HUES48 (cell line): ENCODE results near the gene KCND2.

Source experiments
- H3K27ac ChIP-seq: one replicate; pipeline ENCODE4 v1.7.0; 2013; ENCODE audit warnings: low read depth, low read length, inconsistent platforms
- H3K27me3 ChIP-seq: 2 replicates; pipeline ENCODE4 v1.6.1; 2013; ENCODE audit warnings: mild to moderate bottlenecking, low read length; ENCODE audit not compliant: control insufficient read depth, insufficient read depth
- H3K36me3 ChIP-seq: 2 replicates; pipeline ENCODE4 v1.6.1; 2013; ENCODE audit warnings: low read length; ENCODE audit not compliant: control insufficient read depth, insufficient read depth
- H3K4me1 ChIP-seq: 2 replicates; pipeline ENCODE4 v1.6.1; 2013; ENCODE audit warnings: mild to moderate bottlenecking, low read length; ENCODE audit not compliant: control insufficient read depth, insufficient read depth
- H3K4me3 ChIP-seq: 2 replicates; pipeline ENCODE4 v1.5.1; 2013; ENCODE audit warnings: mild to moderate bottlenecking, low read depth, low read length
- H3K9ac ChIP-seq: 2 replicates; pipeline ENCODE4 v1.6.1; 2013; ENCODE audit warnings: mild to moderate bottlenecking, low read depth, low read length, moderate library complexity
- H3K9me3 ChIP-seq: 2 replicates; pipeline ENCODE4 v1.6.1; 2013; ENCODE audit warnings: low read length; ENCODE audit not compliant: control insufficient read depth, insufficient read depth

Gene KCND2

DNA sequence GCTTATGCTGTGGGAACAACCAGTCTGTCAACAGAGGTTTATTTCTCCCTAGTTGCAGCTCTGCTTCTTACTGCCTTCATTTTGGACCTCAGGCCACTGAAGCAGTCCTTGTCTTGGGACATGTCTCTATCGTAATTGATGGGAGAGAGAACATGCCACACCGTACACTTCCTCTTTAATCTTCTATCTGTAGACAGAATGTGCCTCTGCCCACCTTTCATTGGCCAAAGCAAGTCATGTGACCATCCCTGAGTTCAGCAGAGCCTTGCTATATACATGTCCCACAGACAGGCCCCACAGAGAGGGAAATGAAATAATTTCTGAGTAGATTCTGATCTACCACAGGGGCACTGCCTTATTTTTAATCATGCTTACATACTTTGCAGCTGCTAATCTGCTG, 98.0 kb downstream of the KCND2 start:
- no peaks in the 10 kb centered on the region for H3K36me3 ChIP-seq
- no peak overlapping the region for H3K4me3 ChIP-seq
- H3K4me1 ChIP-seq, result 0 out of 2 replicates have a peak, but pooled peaks cover 2% of the 10 kb centered on the region
- no peak overlapping the region for H3K27ac ChIP-seq
- no peak overlapping the region for H3K9ac ChIP-seq
- no peaks in the 10 kb centered on the region for H3K9me3 ChIP-seq
- no peaks in the 10 kb centered on the region for H3K27me3 ChIP-seq

DNA sequence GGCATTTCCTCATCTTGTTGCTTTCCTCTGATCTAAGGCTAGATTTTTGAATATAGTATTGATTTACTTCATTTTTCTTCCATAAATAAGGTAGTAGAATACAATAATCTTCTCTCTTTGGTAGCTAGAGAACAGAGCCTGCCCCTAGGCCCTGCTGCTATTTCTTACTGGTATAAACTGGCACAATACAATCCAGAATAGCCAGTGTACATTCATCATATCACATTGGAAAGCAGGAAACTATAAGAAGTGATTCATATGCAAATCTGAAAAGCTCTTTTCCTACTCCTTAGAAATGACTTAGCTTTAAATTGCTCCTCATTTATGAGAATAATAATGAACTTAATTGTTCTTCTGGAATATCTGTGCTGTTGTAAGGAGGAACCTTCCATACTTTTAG, 100.2 kb downstream of the KCND2 start:
- H3K27me3 ChIP-seq, result no peaks in the 10 kb centered on the region
- 0 out of 2 replicates have a peak, but pooled peaks cover 2% of the 10 kb centered on the region for H3K4me1 ChIP-seq
- no peak overlapping the region for H3K9ac ChIP-seq
- H3K36me3 ChIP-seq, result no peaks in the 10 kb centered on the region
- no peak overlapping the region for H3K27ac ChIP-seq
- H3K4me3 ChIP-seq, result no peak overlapping the region
- no peaks in the 10 kb centered on the region for H3K9me3 ChIP-seq

DNA sequence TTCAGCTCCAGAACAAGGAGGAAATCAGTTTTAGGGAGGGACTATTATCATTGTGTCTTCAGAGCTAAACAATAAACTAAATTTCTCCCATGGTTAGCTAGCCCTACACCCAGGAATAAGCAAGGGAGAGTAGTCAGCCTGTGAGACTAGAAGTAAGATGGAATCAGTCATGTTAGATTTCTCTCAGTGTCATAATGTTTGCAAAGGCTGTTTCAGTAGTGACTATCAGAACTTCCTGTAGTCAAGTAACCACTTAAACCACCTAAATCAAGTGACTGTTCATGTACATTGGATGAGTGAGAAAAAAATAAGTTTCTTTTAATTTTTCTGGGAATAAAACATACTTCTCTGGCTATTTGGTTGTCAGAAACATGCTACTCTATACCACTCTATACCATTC, 121.6 kb downstream of the KCND2 start:
- Histone ChIP-seq H3K4me1 (no peaks in the 10 kb centered on the region), H3K9me3 (no peaks in the 10 kb centered on the region), H3K27ac (no peak overlapping the region), H3K4me3 (no peak overlapping the region), H3K9ac (no peak overlapping the region), H3K36me3 (no peaks in the 10 kb centered on the region), H3K27me3 (no peaks in the 10 kb centered on the region)

DNA sequence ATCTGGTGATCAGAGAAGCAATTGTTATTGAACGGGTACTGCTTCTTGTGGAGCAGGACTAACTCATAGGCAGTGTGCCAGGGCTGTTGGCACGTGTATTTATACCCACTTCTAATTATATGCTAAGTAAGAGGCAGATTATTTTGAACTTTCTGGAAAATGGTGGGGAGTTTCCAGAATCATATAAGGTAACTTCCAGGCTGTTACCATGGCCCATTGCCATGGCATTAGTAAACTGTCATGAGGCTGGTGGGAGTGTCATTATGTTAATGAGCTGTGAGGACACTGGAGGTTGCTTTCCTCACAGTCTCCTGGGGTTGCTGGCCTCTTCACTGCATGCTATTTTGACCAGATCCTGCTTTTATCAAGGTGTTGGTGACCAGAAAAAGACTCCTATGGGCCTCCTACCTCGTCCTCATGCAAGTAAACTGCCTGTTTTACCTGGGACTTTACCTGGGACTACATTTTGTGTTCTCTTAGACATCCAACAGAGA, 122.6 kb downstream of the KCND2 start:
- Histone ChIP-seq H3K4me3 (no peak overlapping the region), H3K36me3 (no peaks in the 10 kb centered on the region), H3K27me3 (no peaks in the 10 kb centered on the region), H3K27ac (no peak overlapping the region), H3K9ac (no peak overlapping the region), H3K4me1 (no peaks in the 10 kb centered on the region), H3K9me3 (no peaks in the 10 kb centered on the region)

DNA sequence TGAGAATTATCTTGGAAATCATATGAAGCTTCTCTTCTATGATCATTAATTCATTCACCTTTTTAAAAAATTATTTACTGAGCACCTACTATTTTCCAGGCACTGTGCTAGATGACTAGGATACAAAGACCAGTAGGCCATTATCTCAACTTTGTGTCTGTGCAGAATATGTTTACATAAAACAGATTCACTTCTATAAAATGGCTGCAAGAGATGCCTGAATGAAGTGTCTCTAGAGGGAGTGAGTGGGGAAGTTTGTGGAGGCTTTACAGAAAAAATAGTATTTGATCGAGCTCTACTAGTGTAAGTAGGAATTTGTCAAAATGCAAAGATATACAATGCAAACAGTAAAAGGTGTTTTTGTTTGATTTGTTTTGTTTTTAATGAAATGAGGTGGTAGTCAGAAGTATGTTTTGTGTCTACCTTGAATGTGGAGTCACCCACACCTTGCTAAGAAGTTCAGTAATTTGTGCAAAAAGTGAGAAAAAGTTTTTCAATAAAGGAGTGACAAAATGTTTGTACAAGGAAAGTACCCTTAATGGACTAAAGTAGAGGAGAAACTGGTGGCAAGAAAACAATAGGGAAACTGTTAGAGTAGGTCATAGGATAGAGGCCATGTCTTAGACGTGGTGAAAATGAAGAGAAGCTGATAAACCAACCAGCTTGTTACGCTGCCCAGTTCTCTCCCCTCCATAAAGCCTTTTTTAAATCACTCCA, 125.5 kb downstream of the KCND2 start:
- H3K27me3 ChIP-seq, result no peaks in the 10 kb centered on the region
- H3K36me3 ChIP-seq, result no peaks in the 10 kb centered on the region
- no peak overlapping the region for H3K4me3 ChIP-seq

DNA sequence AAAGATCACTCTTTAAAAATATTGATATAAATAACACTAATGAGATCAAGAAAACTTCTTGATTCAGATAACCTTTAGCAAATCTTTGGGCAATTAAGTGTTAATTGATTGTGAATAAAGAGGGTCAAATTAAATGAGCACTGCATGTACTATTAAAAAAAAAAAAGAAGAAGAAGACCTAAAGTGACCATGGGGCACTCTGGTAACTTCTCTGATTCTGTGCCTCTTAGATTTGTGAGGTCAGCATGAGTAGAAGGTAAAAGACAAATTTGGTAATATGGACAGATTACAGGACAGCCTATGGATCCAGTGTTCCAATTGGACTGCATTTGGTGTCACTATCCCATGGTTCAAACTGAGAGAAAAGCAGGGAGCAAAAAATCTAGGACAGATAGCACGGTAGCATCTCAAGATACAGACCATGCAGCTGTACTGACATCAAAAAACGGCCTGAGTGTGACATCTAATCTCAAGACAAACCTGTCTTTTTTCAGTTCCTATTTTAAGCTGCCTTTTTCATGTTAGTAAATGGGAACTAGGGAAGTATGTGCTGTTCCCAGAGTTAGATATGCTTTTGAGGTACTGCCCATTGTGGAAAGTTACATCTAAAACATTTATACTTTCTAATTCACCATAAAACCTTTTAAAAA, 128.0 kb downstream of the KCND2 start:
- H3K36me3 ChIP-seq, result no peaks in the 10 kb centered on the region
- no peaks in the 10 kb centered on the region for H3K9me3 ChIP-seq
- H3K4me1 ChIP-seq, result peaks cover 14% of the 10 kb centered on the region; the same call in 1 of the 2 replicates
- H3K27me3 ChIP-seq, result no peaks in the 10 kb centered on the region
- H3K4me3 ChIP-seq, result no peak overlapping the region
- no peak overlapping the region for H3K27ac ChIP-seq
- H3K9ac ChIP-seq, result no peak overlapping the region

More for the DNA sequence above, 125.5 kb downstream of the KCND2 start:
- peaks cover 14% of the 10 kb centered on the region; the same call in 1 of the 2 replicates for H3K4me1 ChIP-seq
- no peak overlapping the region for H3K27ac ChIP-seq
- H3K9ac ChIP-seq, result no peak overlapping the region
- no peaks in the 10 kb centered on the region for H3K9me3 ChIP-seq

DNA sequence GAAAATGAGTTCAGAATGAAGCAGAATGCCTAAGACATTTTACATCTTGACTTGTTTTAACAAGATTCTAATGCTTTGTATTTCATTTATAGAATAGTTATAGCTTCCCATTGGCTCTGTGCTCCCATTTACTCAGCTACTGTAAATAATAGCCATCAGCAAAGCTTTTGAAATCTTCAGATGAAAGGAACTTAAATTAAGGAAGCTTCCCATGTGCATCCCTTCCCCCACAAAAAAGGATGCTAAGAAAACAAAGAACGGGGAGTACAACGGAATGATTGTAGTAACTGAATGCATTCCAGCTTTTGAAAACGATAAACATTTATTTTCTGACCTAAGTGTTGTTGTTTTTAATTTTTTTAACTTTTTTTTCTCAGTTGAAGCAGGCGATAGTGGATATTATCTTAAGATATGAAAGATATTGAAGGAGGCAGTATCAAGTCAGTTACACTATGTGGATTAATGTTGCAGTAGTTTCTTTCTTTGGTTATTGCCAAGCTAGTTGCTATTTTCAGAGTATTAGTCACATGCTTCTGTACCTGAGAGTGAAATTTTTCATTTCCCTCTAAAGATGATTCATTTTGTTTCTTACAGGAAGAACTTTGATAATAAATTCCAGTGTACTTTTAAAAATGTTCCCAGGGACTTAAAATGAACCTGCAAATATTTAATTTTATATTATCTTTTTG, 129.2 kb downstream of the KCND2 start:
- Histone ChIP-seq H3K4me3 (no peak overlapping the region), H3K27ac (no peak overlapping the region)

DNA sequence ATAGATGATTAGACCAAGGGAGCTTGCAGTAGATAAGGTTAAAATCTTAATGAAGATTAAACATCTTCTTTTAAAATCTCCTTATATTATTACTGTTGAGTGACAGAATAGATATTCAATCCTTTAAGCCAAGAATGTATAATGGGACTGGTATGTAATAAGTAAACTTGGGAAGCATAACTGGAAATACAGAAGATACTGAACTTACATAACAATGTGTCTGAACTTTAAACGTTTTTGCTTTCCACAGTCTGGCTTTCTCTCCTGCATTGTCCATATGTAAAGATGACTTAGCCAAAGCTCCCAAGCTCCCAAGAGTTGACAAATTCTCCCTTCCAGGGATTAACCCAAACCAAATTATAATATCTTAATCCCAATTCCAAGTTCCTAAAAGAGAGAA, 129.8 kb downstream of the KCND2 start:
- no peak overlapping the region for H3K9ac ChIP-seq
- peaks cover 14% of the 10 kb centered on the region; the same call in 1 of the 2 replicates for H3K4me1 ChIP-seq
- H3K4me3 ChIP-seq, result no peak overlapping the region

More for the DNA sequence above, 129.2 kb downstream of the KCND2 start:
- Histone ChIP-seq H3K36me3 (no peaks in the 10 kb centered on the region), H3K9ac (no peak overlapping the region), H3K4me1 (peaks cover 14% of the 10 kb centered on the region; the same call in 1 of the 2 replicates), H3K9me3 (no peaks in the 10 kb centered on the region), H3K27me3 (no peaks in the 10 kb centered on the region)

DNA sequence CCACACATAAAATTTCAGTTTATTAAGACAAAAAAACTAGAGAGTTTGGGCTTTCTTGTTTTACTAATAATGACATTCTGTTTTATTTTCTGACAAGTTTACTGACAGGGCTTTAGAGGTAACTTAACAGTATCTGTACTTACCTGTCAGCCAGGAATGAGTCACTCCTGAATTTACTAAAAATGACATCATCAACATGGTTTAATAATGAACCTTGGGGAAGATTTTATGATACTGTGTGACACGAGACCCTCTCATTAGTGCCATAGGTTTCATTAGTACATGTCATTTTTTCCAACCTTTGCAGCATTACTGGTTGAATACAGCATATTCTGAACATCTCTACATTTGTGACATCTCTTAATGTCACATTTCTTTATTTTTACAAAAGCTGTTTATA, 131.1 kb downstream of the KCND2 start:
- Histone ChIP-seq H3K9me3 (no peaks in the 10 kb centered on the region), H3K4me3 (no peak overlapping the region), H3K36me3 (no peaks in the 10 kb centered on the region), H3K27ac (no peak overlapping the region), H3K4me1 (peaks cover 14% of the 10 kb centered on the region; the same call in 1 of the 2 replicates), H3K9ac (no peak overlapping the region), H3K27me3 (no peaks in the 10 kb centered on the region)

More for the DNA sequence above, 129.8 kb downstream of the KCND2 start:
- Histone ChIP-seq H3K27ac (no peak overlapping the region), H3K27me3 (no peaks in the 10 kb centered on the region), H3K9me3 (no peaks in the 10 kb centered on the region), H3K36me3 (no peaks in the 10 kb centered on the region)

DNA sequence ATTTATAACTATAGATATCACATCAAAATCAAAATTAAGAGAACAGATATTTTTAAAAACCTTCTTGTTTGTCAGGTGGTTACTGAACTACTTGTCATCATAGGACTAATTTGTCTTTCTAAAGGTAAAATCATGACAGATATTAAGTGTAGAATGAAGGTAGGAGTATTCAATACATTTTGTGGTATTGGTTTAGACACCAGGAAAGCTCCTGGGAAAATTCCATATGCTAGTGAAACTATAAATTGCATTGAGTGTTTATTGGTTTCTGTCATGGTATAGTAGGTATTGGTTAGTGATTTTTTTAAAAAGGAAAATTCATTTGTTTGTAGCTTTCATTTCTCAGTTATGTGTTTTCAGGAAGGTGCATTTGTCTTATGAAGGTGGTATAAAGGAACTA, 132.7 kb downstream of the KCND2 start:
- Histone ChIP-seq H3K4me3 (no peak overlapping the region), H3K9me3 (no peaks in the 10 kb centered on the region), H3K36me3 (no peaks in the 10 kb centered on the region), H3K4me1 (peaks cover 14% of the 10 kb centered on the region; the same call in 1 of the 2 replicates), H3K27me3 (no peaks in the 10 kb centered on the region), H3K9ac (no peak overlapping the region), H3K27ac (no peak overlapping the region)

DNA sequence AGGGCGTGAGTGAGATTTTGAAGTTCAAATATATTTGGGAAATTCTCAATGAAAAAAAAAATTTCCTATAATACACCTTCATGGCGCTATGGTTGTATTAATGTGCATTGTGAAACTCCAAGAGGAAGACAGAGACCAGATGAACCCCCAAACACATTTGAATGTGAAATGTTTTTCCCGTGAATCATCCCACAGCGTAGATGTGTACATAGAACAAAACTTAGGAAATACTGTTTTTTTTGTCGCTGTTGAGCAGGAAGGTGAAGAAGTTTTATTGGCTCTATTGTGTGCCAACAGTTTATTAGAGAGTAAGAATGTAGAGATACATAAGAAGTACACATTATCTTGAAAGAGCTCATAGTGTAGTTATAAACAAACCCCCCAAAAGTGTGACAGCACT, 134.0 kb downstream of the KCND2 start:
- Histone ChIP-seq H3K27ac (no peak overlapping the region), H3K36me3 (no peaks in the 10 kb centered on the region), H3K27me3 (no peaks in the 10 kb centered on the region), H3K9me3 (no peaks in the 10 kb centered on the region), H3K4me3 (no peak overlapping the region), H3K9ac (no peak overlapping the region), H3K4me1 (peaks cover 8% of the 10 kb centered on the region; the same call in 1 of the 2 replicates)
